DMS 273 treated with DMSO at 0.1 percent for 48 hours (cell line): Measurements from ENCODE around the gene JAK1.
A peak's percentile ranks its signal among the peaks of the same experiment; 100 is the strongest.
"Not testable (repeated sequence)": the region's sequence is repeated elsewhere in the genome, so short reads cannot be mapped to it uniquely, and the experiment has no call there.

Source experiments
- DNase-seq: peaks from one replicate; lab custom pipeline; 2025; lab: John Stamatoyannopoulos, UW

JAK1 gene

GRCh38 chr1:64966158-64966971 is at the start of gene JAK1:
Gene JAK1, minus strand, starts transcription at chr1:64966549. Its CDS starts 80,285 bp downstream, at chr1:64886264.
- peak; percentile 42 for DNase-seq

DNA sequence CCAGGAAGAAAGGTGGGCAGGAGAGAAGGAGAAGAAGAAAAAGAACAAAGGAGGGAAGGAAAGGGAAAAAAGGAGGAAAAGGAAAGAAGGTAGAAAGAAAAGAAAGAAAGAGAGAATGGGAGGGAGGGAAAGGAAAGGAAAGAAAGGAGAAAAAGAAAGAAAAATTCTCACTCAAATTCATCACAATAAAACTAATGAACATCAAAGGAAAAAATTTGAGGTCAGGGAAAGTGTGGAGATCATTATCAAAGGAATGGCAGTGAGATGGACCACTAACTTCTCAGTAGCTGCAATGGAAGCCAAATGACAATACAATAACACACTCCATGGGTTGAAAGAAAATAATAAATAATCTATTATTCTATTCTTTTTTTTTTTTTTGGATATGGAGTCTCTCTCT is 48.0 kb upstream of the JAK1 start:
- DNase-seq, result no peak

DNA sequence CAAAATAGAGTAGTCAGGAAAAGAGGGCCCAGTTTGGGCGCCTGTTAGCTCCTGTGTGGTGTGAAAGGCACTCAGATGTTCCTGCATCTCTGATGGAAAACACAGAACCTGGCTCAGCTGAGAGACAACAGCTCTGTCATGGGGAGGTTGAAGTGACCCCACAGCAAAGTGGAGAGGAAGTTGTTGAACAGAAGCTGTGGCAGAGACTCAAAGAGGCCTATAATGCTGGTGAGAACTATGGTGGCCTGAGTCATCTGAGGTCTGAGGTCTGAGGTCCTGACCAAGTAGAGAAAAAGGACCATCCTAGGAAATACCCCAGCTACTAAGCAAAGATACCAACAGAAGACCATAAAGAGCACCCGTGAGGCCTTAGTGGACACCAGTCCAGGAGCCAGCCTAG is 45.6 kb upstream of the JAK1 start:
- no peak for DNase-seq

DNA sequence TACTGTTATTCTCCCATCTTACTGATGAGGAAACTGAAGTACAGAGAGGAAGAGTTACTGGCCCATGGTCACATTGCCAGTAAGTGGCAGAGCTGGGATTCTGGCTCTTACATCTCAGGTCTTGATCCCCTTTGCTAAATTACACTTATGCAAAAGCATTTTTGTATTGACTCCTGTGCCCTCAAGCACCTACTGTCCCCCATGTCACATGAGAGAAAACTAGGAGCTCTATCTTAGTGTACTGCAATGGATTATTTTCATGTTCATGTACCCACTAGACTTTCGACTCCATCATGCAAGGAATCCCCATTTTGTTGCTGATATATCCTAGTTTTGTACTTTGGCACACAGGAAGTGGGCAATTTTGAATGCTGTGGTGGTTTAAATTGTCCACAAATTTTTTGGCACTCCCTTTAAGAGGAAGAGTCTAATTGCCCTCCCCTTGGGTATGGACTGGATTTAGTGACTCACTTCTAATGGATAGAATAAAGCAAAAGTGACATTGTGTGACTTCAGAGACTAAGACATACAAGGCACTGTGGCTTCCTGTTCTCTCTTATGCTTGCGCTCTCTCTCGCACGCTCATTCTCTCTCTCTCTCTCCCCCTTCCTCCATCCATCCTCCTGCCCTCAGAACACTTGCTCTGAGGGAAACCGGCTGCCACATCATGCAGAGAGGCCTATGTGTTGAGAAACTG is 43.5 kb upstream of the JAK1 start:
- DNase-seq, result no peak

GRCh38 chr1:65009176-65009575 is 42.8 kb upstream of the JAK1 start:
- no peak for DNase-seq

DNA sequence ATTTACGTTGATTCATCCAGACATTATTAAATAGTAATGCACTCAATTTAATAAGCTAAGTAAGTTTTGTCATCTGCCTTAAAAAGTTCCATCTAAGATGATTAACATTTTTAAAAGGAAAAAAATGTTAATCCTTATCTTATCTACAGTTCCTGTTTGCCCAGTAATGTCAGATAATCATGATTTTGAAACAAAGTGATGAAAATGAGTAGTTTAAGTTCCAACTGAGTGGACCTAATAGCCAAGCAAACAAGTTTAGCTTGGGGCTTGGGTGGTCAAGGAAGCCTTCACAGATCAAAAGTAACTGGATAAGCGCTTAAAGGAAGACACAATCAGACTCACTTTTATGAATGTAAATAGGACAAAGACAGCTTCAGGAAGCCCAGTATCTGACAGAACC is 40.5 kb upstream of the JAK1 start:
- DNase-seq, result no peak

- DNase-seq, result no peak
Measured at GRCh38 chr1:65003316-65003664, 36.9 kb upstream of the JAK1 start.

DNA sequence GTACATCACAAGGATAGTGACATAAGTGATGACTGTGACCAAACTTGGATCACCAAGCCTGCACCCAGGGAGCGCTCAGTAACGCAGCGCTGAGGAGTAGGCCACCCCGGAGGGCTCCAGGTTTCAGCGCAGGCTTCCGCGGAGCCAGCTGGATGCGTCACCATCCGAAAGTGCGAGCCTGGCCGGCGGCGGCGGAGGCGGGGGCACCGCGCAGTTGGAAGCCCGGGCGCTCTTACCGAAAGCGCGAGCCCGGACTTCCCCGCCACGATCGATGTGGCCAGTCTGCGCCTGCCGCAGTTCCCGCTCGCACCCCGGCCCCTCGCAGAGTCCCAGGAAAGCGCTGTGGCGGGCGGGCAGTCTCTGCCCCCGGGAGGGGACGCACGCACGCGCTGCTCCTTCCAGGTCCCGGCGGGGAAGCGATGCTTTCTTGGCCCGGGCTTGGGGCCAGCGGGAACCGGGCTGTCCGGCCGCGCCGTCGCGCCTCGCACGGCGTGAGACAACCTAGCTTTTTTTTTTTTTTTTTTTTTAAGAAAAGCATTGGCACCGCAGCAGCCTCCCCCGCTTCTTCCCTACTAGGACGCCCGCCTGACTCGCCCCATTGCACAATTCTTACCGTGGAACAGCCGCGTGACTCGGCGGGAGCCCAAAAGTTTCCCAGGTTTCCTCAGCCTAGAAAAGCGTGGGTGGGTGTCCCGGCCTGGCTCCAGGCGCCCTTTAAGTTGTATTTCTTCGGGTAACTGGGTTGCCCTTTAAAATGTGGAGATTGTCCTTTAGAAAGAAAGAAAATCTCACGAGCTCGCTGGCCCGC is 36.4 kb upstream of the JAK1 start:
- peak; percentile 15 for DNase-seq

DNA sequence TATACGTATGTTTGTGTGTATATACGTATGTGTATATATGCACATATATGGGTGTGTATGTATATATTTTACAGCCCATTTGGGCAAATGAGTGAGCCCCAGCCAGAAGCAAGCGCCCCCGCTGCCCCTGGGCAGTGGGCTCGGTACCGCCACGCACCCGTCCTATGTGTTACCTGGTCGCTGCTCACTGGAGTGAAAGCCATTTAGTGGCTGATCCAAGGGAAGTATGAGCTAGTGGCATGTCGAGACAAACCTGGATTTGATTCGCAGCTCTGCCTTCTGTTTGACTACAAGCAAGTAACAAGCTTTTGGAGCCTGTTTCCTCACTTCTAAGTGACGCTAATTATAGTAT is 35.8 kb upstream of the JAK1 start:
- DNase-seq, result no peak

DNA sequence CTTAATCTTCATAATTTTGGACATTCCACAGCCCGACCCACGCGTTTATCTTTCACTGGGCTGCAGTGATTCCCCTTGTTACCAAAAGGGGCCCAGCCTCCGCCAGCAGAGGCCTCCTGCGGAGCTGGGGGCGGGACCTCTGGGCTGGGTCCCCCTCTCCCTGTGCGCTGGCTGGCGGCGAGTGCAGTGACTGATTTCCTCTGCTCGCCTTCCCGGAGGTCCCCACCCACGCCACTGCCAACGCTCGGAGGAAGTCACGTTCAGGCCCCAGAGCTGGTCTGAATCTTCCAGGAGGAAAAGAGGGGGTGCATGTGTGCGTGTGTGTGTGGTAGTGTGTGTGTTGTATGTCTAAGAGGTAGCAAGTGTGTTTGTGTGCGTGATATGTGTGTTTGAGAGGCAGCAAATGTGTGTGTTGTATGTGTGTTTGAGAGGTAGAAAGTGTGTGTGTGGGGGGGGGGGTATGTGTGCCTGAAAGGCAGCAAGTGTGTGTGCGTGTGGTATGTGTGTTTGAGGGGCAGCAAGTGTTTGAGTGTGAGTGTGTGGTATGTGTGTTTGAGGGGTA is 35.0 kb upstream of the JAK1 start:
- DNase-seq, result no peak

DNA sequence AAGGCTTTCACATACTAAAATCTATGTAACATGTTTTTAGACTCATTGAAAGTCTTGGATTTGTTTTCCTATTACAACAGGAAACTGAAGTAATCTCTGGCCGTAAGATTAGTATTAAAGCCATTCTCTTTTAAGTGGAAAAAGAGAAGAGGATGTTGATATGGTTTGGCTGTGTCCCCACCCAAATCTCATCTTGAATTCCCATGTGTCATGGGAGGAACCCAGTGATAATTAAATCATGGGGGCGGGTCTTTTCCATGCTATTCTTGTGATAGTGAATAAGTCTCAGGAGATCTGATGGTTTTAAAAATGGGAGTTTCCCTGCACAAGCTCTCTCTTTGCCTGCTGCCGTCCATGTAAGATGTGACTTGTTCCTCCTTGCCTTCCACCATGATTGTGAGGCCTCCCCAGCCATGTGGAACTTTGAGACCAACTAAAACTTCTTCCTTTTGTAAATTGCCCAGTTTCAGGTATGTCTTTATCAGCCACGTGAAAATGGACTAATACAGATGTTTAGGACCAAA is 32.1 kb upstream of the JAK1 start:
- not testable (repeated sequence) for DNase-seq

DNA sequence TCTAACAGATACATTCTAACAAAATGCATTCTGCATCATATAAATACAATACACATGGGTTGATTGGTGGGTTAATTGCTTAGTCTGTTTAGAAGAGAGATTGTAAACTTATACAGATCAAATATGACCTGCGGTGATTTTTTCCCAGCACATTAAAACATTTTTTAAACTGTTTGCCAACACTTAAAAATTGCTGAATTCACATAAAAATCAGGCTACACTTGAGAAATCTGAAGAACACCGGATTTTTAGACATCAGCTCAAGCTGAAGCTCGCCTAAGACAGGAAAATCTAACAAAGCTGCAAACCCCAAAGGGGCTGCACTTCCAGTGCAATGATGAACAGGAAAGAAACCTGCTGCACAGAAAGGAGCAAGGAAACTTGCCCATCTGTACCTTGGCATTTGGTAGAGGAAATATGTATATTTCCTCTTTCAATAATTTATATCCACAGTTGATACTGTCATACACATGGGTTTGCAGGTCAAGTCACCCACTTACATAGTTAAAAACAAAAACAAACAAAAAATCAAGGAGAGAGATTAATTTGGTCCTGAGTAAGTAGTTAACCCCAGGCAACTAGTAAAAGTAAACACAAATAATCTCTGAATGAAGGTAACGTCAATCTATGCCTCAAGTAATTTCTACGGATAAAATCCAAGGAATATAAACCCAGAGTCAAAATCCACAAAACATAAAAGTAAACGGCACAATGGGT is 30.4 kb upstream of the JAK1 start:
- DNase-seq, result no peak

DNA sequence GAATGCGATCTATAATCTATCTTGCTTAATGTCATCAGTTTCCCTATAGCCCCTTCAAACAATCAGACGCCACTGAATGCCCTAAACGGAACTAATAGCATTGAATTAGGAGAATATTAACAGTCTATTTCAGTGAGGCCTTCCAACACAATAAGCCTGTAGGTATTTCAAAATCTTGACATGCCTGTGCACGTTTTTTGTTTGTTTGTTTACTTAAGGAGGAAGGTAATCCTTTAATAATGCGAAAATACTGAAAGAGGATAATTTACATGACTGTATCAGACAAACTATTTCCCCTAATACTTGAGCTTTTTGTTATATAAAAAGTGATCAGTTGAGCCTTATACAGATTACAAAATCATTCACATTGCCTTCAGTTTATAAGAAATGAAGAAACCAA is 29.0 kb upstream of the JAK1 start:
- no peak for DNase-seq

DNA sequence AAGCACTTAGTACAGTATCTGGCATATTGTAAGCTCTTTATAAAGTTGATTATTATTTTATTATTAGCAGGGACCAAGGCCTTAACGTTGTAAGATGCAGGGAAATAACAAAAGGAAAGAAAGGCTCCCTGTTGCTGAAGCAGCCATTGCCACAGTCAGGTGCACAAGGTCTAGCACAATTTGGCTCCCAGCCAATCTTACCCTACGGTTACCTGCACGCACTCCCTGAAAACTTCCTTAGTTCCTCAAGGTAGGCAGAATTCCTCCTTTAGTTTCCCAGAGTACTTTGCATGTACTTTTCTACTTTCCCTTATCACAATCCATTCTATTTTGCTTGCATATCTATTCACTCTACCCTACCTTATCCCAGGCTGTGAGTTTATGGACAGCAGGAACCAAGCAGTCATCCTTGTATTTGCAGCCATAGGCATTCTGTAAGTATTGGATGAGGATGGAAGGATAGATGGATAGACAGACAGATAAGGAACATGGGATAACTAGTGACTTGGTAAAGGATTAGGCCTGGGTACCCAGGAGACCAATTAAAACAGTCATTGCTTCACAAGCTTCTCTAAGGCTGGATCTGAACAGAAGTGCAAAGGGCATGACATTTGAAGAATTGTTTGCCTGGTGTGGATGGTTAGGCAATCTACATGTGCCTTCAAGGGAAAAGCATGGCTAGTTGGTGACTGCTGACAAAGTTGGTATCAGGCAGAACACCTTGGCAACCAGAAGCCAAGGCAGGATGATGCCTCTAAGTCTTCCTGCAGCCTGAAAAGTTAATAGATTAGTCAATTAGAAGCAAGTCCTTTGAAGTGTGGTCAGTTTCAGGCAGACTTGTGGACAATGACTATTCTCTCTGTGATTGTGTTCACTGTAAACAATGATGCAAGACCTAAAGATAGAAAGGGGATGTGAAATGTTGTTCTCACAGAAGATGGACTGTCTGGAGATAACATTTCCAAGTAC is 20.8 kb upstream of the JAK1 start:
- DNase-seq, result no peak

DNA sequence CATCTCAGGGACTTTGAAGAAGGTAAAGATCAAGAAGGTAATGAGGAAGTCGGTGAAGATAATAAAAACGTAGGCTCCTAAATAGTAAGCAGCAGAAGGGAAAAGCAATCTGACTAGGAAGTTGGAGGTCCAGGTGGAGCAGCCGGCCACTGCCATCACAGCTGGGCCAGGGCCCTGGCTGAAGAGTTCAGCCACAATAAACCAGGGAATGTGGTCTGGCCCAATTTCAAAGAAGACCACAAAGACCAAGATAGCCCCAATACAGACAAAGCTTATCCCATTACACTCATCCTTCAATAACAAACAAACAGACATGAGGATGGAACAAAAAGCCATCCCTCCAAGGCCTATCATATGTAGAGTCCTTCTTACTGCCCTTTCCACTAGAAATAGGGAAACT is 18.4 kb upstream of the JAK1 start:
- DNase-seq, result no peak

- no peak for DNase-seq
Measured at GRCh38 chr1:64984106-64984505, 17.8 kb upstream of the JAK1 start.

DNA sequence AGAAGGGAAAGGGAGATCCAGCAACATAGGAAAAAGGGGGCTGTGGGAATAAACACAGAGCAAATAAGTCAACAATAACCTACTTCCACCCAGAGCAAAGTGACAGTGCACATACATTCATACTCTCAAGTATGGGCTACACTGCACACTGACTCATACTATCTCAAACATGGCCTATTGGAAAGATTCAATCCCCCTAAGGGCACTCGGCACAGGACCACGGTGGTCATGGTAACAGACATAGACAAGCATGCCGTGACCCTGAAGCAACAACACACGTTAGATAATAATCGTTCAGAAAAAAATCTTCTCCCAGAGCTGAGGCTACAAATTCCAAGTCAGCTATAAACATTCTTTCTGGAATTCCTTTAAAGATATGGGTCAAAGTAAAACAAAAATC is 16.8 kb upstream of the JAK1 start:
- no peak for DNase-seq

GRCh38 chr1:64981601-64982533 is 15.5 kb upstream of the JAK1 start:
- DNase-seq, result no peak
